ENCODE measurements around the gene SQSTM1.

DNA sequence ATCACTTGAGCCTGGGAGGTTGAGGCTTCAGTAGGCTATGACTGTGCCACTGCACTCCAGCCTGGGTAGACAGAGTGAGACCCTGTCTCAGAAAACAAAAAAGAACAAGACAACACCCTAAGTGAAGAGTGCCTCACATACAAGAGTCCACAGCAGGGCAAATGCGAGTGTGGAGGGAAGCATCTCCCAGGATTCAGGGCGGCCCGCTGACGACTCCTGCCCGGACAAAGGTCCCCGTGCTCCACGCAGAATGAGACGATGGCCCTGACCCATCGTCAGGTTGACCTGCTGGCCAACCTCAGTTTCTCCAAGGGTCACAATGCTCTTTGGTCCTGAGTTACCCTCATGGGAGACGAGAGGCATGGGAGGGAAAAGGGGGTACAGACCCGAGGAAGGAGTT, 19.6 kb downstream of the SQSTM1 start:
- TF ChIP-seq POLR2A (IDR thresholded peaks at IDR 0.05; ENCODE audit: low read length) (no peak), ESRRA (IDR thresholded peaks at IDR 0.05; ENCODE audit: borderline replicate concordance, low read length) (no peak), GATA3 (IDR thresholded peaks at IDR 0.05; ENCODE audit: borderline replicate concordance) (no peak), KDM5A (IDR thresholded peaks at IDR 0.05) (no peak), RAD21 (conservative IDR thresholded peaks at IDR 0.05 in 1 of 2, IDR thresholded peaks at IDR 0.05 in 1 of 2) (no peak), CEBPB (IDR thresholded peaks at IDR 0.05) (no peak), NR3C1 (IDR thresholded peaks at IDR 0.05) (no peak), MYC (IDR thresholded peaks at IDR 0.05; ENCODE audit: borderline replicate concordance, low read length) (no peak), RCOR1 (IDR thresholded peaks at IDR 0.05; ENCODE audit: low read depth, low read length) (no peak)
- TF ChIP-seq, protein P1, sequence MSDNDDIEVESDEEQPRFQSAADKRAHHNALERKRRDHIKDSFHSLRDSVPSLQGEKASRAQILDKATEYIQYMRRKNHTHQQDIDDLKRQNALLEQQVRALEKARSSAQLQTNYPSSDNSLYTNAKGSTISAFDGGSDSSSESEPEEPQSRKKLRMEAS (IDR thresholded peaks at IDR 0.05): no peak
- TF ChIP-seq, protein P2, sequence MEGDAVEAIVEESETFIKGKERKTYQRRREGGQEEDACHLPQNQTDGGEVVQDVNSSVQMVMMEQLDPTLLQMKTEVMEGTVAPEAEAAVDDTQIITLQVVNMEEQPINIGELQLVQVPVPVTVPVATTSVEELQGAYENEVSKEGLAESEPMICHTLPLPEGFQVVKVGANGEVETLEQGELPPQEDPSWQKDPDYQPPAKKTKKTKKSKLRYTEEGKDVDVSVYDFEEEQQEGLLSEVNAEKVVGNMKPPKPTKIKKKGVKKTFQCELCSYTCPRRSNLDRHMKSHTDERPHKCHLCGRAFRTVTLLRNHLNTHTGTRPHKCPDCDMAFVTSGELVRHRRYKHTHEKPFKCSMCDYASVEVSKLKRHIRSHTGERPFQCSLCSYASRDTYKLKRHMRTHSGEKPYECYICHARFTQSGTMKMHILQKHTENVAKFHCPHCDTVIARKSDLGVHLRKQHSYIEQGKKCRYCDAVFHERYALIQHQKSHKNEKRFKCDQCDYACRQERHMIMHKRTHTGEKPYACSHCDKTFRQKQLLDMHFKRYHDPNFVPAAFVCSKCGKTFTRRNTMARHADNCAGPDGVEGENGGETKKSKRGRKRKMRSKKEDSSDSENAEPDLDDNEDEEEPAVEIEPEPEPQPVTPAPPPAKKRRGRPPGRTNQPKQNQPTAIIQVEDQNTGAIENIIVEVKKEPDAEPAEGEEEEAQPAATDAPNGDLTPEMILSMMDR (IDR thresholded peaks at IDR 0.05): no peak
- TF ChIP-seq, protein P3, sequence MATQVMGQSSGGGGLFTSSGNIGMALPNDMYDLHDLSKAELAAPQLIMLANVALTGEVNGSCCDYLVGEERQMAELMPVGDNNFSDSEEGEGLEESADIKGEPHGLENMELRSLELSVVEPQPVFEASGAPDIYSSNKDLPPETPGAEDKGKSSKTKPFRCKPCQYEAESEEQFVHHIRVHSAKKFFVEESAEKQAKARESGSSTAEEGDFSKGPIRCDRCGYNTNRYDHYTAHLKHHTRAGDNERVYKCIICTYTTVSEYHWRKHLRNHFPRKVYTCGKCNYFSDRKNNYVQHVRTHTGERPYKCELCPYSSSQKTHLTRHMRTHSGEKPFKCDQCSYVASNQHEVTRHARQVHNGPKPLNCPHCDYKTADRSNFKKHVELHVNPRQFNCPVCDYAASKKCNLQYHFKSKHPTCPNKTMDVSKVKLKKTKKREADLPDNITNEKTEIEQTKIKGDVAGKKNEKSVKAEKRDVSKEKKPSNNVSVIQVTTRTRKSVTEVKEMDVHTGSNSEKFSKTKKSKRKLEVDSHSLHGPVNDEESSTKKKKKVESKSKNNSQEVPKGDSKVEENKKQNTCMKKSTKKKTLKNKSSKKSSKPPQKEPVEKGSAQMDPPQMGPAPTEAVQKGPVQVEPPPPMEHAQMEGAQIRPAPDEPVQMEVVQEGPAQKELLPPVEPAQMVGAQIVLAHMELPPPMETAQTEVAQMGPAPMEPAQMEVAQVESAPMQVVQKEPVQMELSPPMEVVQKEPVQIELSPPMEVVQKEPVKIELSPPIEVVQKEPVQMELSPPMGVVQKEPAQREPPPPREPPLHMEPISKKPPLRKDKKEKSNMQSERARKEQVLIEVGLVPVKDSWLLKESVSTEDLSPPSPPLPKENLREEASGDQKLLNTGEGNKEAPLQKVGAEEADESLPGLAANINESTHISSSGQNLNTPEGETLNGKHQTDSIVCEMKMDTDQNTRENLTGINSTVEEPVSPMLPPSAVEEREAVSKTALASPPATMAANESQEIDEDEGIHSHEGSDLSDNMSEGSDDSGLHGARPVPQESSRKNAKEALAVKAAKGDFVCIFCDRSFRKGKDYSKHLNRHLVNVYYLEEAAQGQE (IDR thresholded peaks at IDR 0.05): no peak
